Activated naive CD4-positive, alpha-beta T cell treated with anti-CD3 and anti-CD28 coated beads, Interleukin-2, amount 10 ng/mL, durations not matched to agents 7 days and 5 days (primary cell): ENCODE results near the gene N4BP2L2.
A peak's percentile ranks its signal among the peaks of the same experiment; 100 is the strongest.

Experiments used
- CTCF ChIA-PET: fragments of 350-600 bp; sonication (Branson Sonifier 250); formaldehyde crosslinking; loops from one replicate; lab custom pipeline; 2021; ENCODE audit warnings: antibody characterized with exemption; lab: Charles Lee
- DNase-seq: peaks from one replicate; pipeline ENCODE4 v3.0.0-alpha.2; 2020
- H3K27ac Mint-ChIP-seq: one replicate; pipeline ENCODE4 v1.8.0; 2021; ENCODE audit warnings: mild to moderate bottlenecking, moderate library complexity, mixed read lengths
- H3K27me3 Mint-ChIP-seq: one replicate; pipeline ENCODE4 v1.8.0; 2021; ENCODE audit warnings: mild to moderate bottlenecking, mixed read lengths
- H3K36me3 Mint-ChIP-seq: one replicate; pipeline ENCODE4 v1.8.0; 2021; ENCODE audit warnings: mixed read lengths
- H3K4me1 Mint-ChIP-seq: one replicate; pipeline ENCODE4 v1.8.0; 2021; ENCODE audit warnings: mixed read lengths
- H3K4me3 Mint-ChIP-seq: one replicate; pipeline ENCODE4 v1.8.0; 2021; ENCODE audit warnings: mild to moderate bottlenecking, moderate library complexity, mixed read lengths
- H3K9me3 Mint-ChIP-seq: one replicate; pipeline ENCODE4 v1.8.0; 2021; ENCODE audit warnings: mixed read lengths

The N4BP2L2 gene

GRCh38 chr13:32415019-32415418 is 123.6 kb downstream of the N4BP2L2 start:
- CTCF ChIA-PET = no interaction called here
- peak; percentile 38 for DNase-seq

GRCh38 chr13:32414580-32414979 is 124.0 kb downstream of the N4BP2L2 start:
- no peak for DNase-seq
- no peak overlapping the region for H3K27ac Mint-ChIP-seq
- H3K27me3 Mint-ChIP-seq = no peaks in the 10 kb centered on the region
- peaks cover 2% of the 10 kb centered on the region for H3K4me1 Mint-ChIP-seq
- H3K4me3 Mint-ChIP-seq = no peak overlapping the region
- H3K36me3 Mint-ChIP-seq = peaks cover 43% of the 10 kb centered on the region
- H3K9me3 Mint-ChIP-seq = peaks cover 9% of the 10 kb centered on the region
- CTCF ChIA-PET = no interaction called here

More at GRCh38 chr13:32415019-32415418, 123.6 kb downstream of the N4BP2L2 start:
- Mint-ChIP-seq H3K4me1 (no peaks in the 10 kb centered on the region), H3K9me3 (peaks cover 13% of the 10 kb centered on the region), H3K27ac (peak overlapping the region; percentile 11), H3K4me3 (no peak overlapping the region), H3K36me3 (peaks cover 44% of the 10 kb centered on the region), H3K27me3 (no peaks in the 10 kb centered on the region)

- no peak overlapping the region for H3K27ac Mint-ChIP-seq
- CTCF ChIA-PET = interaction anchor here (1.5 kb wide), 1 partner anchor 16 kb away, joined by 3 read pairs; no protein-coding TSS in a partner anchor
- no peak for DNase-seq
- H3K9me3 Mint-ChIP-seq = peaks cover 2% of the 10 kb centered on the region
- no peak overlapping the region for H3K4me3 Mint-ChIP-seq
- no peaks in the 10 kb centered on the region for H3K27me3 Mint-ChIP-seq
- H3K36me3 Mint-ChIP-seq = peaks cover 39% of the 10 kb centered on the region
- H3K4me1 Mint-ChIP-seq = peaks cover 14% of the 10 kb centered on the region
Measured at GRCh38 chr13:32413284-32413683, 125.3 kb downstream of the N4BP2L2 start.

- H3K27ac Mint-ChIP-seq = no peak overlapping the region
- H3K4me1 Mint-ChIP-seq = peaks cover 20% of the 10 kb centered on the region
- CTCF ChIA-PET = interaction anchor here (1.4 to 1.5 kb wide), 2 partner anchors 16 to 33 kb away, joined by 3 to 4 read pairs; no protein-coding TSS in a partner anchor
- DNase-seq = no peak
- H3K36me3 Mint-ChIP-seq = peaks cover 40% of the 10 kb centered on the region
- no peak overlapping the region for H3K4me3 Mint-ChIP-seq
- no peaks in the 10 kb centered on the region for H3K27me3 Mint-ChIP-seq
- H3K9me3 Mint-ChIP-seq = no peaks in the 10 kb centered on the region
Measured at GRCh38 chr13:32409561-32410421, 128.8 kb downstream of the N4BP2L2 start.

GRCh38 chr13:32409001-32409313 is 129.6 kb downstream of the N4BP2L2 start:
- Mint-ChIP-seq H3K27ac (no peak overlapping the region), H3K9me3 (no peaks in the 10 kb centered on the region)

GRCh38 chr13:32408296-32409000 is 130.1 kb downstream of the N4BP2L2 start:
- H3K27ac Mint-ChIP-seq = no peak overlapping the region
- peaks cover 40% of the 10 kb centered on the region for H3K36me3 Mint-ChIP-seq
- H3K27me3 Mint-ChIP-seq = no peaks in the 10 kb centered on the region

More at GRCh38 chr13:32409001-32409313, 129.6 kb downstream of the N4BP2L2 start:
- Mint-ChIP-seq H3K4me1 (peaks cover 20% of the 10 kb centered on the region), H3K27me3 (no peaks in the 10 kb centered on the region), H3K36me3 (peaks cover 40% of the 10 kb centered on the region), H3K4me3 (no peak overlapping the region)
- CTCF ChIA-PET = interaction anchor here (0.6 to 1.5 kb wide), 5 partner anchors 15 to 260 kb away, joined by 3 to 6 read pairs (median 4); no protein-coding TSS in a partner anchor
- no peak for DNase-seq

GRCh38 chr13:32407854-32408253 is 130.7 kb downstream of the N4BP2L2 start:
- peaks cover 20% of the 10 kb centered on the region for H3K4me1 Mint-ChIP-seq
- H3K9me3 Mint-ChIP-seq = no peaks in the 10 kb centered on the region
- H3K36me3 Mint-ChIP-seq = peaks cover 46% of the 10 kb centered on the region
- no peak overlapping the region for H3K27ac Mint-ChIP-seq
- H3K27me3 Mint-ChIP-seq = no peaks in the 10 kb centered on the region
- H3K4me3 Mint-ChIP-seq = no peak overlapping the region
- no peak for DNase-seq
- CTCF ChIA-PET = interaction anchor here (1.0 to 1.5 kb wide), 3 partner anchors 16 to 173 kb away, joined by 3 to 6 read pairs (median 4); no protein-coding TSS in a partner anchor

More at GRCh38 chr13:32408296-32409000, 130.1 kb downstream of the N4BP2L2 start:
- H3K4me1 Mint-ChIP-seq = peaks cover 20% of the 10 kb centered on the region
- CTCF ChIA-PET = interaction anchor here (0.6 to 1.5 kb wide), 5 partner anchors 16 to 260 kb away, joined by 3 to 6 read pairs (median 4); no protein-coding TSS in a partner anchor
- DNase-seq = no peak
- no peaks in the 10 kb centered on the region for H3K9me3 Mint-ChIP-seq
- no peak overlapping the region for H3K4me3 Mint-ChIP-seq

GRCh38 chr13:32403108-32403507 is 135.5 kb downstream of the N4BP2L2 start:
- CTCF ChIA-PET = no interaction called here
- H3K36me3 Mint-ChIP-seq = peaks cover 45% of the 10 kb centered on the region

GRCh38 chr13:32391101-32391619 is 147.4 kb downstream of the N4BP2L2 start:
- Mint-ChIP-seq H3K27ac (no peak overlapping the region), H3K9me3 (no peaks in the 10 kb centered on the region), H3K36me3 (peaks cover 22% of the 10 kb centered on the region), H3K4me1 (peaks cover 17% of the 10 kb centered on the region), H3K4me3 (no peak overlapping the region), H3K27me3 (no peaks in the 10 kb centered on the region)
- DNase-seq = no peak
- CTCF ChIA-PET = interaction anchor here (1.9 kb wide), 1 partner anchor 12 kb away, joined by 5 read pairs; no protein-coding TSS in a partner anchor

More at GRCh38 chr13:32403108-32403507, 135.5 kb downstream of the N4BP2L2 start:
- no peak overlapping the region for H3K4me3 Mint-ChIP-seq
- H3K27me3 Mint-ChIP-seq = no peaks in the 10 kb centered on the region
- H3K9me3 Mint-ChIP-seq = no peaks in the 10 kb centered on the region
- H3K27ac Mint-ChIP-seq = no peak overlapping the region
- no peak for DNase-seq
- H3K4me1 Mint-ChIP-seq = peaks cover 4% of the 10 kb centered on the region

GRCh38 chr13:32390484-32390883 is 148.1 kb downstream of the N4BP2L2 start:
- Mint-ChIP-seq H3K4me3 (no peak overlapping the region), H3K9me3 (no peaks in the 10 kb centered on the region), H3K36me3 (peaks cover 21% of the 10 kb centered on the region), H3K4me1 (peaks cover 17% of the 10 kb centered on the region), H3K27me3 (no peaks in the 10 kb centered on the region), H3K27ac (peak overlapping the region; percentile 28)
- CTCF ChIA-PET = interaction anchor here (0.6 to 1.9 kb wide), 2 partner anchors 10 to 11 kb away, joined by 4 to 5 read pairs; no protein-coding TSS in a partner anchor
- no peak for DNase-seq

GRCh38 chr13:32390048-32390447 is 148.5 kb downstream of the N4BP2L2 start:
- peaks cover 17% of the 10 kb centered on the region for H3K4me1 Mint-ChIP-seq
- DNase-seq = no peak
- H3K9me3 Mint-ChIP-seq = no peaks in the 10 kb centered on the region
- no peak overlapping the region for H3K27ac Mint-ChIP-seq
- CTCF ChIA-PET = interaction anchor here (0.6 to 1.9 kb wide), 2 partner anchors 9 to 11 kb away, joined by 4 to 5 read pairs; no protein-coding TSS in a partner anchor
- H3K36me3 Mint-ChIP-seq = peaks cover 21% of the 10 kb centered on the region
- H3K4me3 Mint-ChIP-seq = no peak overlapping the region
- H3K27me3 Mint-ChIP-seq = no peaks in the 10 kb centered on the region

GRCh38 chr13:32385410-32385809 is 153.2 kb downstream of the N4BP2L2 start:
- peaks cover 13% of the 10 kb centered on the region for H3K4me1 Mint-ChIP-seq

GRCh38 chr13:32384702-32385101 is 153.9 kb downstream of the N4BP2L2 start:
- peaks cover 7% of the 10 kb centered on the region for H3K4me1 Mint-ChIP-seq
- no peak overlapping the region for H3K27ac Mint-ChIP-seq
- DNase-seq = no peak
- no peaks in the 10 kb centered on the region for H3K9me3 Mint-ChIP-seq
- peaks cover 11% of the 10 kb centered on the region for H3K36me3 Mint-ChIP-seq
- CTCF ChIA-PET = no interaction called here
- no peaks in the 10 kb centered on the region for H3K27me3 Mint-ChIP-seq
- H3K4me3 Mint-ChIP-seq = no peak overlapping the region

More at GRCh38 chr13:32385410-32385809, 153.2 kb downstream of the N4BP2L2 start:
- Mint-ChIP-seq H3K4me3 (no peak overlapping the region), H3K27me3 (no peaks in the 10 kb centered on the region), H3K9me3 (no peaks in the 10 kb centered on the region), H3K36me3 (peaks cover 8% of the 10 kb centered on the region), H3K27ac (no peak overlapping the region)
- CTCF ChIA-PET = no interaction called here
- no peak for DNase-seq
